ENCODE results near the gene SH3BP5L.

DNA sequence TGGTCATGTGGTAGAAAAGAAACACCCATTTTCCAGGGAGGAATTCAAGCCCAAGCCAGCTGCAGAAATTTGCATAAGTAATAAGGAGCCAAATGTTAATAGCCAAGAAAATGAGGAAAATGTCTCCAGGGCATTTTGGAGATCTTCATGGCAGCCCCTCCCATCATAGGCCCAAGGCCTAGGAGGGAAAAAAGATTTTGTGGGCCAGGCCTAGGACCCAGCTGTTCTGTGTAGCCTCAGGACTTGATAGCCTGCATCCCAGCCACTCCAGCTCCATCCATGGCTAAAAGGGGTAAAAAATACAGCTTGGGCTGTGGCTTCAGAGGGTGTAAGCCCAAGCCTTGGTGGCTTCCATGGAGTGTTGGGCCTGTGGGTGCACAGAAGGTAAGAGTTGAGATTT lies 48.7 kb downstream of the SH3BP5L start:
- TF ChIP-seq, protein P1, sequence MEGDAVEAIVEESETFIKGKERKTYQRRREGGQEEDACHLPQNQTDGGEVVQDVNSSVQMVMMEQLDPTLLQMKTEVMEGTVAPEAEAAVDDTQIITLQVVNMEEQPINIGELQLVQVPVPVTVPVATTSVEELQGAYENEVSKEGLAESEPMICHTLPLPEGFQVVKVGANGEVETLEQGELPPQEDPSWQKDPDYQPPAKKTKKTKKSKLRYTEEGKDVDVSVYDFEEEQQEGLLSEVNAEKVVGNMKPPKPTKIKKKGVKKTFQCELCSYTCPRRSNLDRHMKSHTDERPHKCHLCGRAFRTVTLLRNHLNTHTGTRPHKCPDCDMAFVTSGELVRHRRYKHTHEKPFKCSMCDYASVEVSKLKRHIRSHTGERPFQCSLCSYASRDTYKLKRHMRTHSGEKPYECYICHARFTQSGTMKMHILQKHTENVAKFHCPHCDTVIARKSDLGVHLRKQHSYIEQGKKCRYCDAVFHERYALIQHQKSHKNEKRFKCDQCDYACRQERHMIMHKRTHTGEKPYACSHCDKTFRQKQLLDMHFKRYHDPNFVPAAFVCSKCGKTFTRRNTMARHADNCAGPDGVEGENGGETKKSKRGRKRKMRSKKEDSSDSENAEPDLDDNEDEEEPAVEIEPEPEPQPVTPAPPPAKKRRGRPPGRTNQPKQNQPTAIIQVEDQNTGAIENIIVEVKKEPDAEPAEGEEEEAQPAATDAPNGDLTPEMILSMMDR (IDR thresholded peaks at IDR 0.05), result no peak
- TF ChIP-seq POLR2AphosphoS5 (IDR thresholded peaks at IDR 0.05), result no peak
- TF ChIP-seq POLR2A (IDR thresholded peaks at IDR 0.05), result no peak

Data from suprapubic skin (tissue), 4 donors.